Choroid plexus epithelial cell (primary cell): ENCODE measurements around the gene ACOT12.
A peak's percentile ranks its signal among the peaks of the same experiment; 100 is the strongest.
"Not testable (repeated sequence)": the region's sequence is repeated elsewhere in the genome, so short reads cannot be mapped to it uniquely, and the experiment has no call there.

ENCODE experiments used
- DNase-seq: peaks from one replicate; pipeline ENCODE4 v3.0.0-alpha.2; 2010; ENCODE audit warnings: low read depth
- H3K4me3 ChIP-seq: 2 replicates; pipeline ENCODE4 v1.5.1; 2011; ENCODE audit warnings: low read depth, mild to moderate bottlenecking, control low read depth, low read length, moderate library complexity
- CTCF ChIP-seq: conservative IDR thresholded peaks from 2 replicates; pipeline ENCODE4 v1.5.1; 2011; ENCODE audit warnings: low read depth, mild to moderate bottlenecking, control low read depth, inconsistent platforms, low read length, moderate library complexity

ACOT12 gene

GRCh38 chr5:81409896-81410295 lies 16.0 kb upstream of the ACOT12 start:
- DNase-seq = peak; percentile 43
- no peak overlapping the region for H3K4me3 ChIP-seq
- no peak for TF ChIP-seq CTCF

- H3K4me3 ChIP-seq = no peak overlapping the region
- no peak for TF ChIP-seq CTCF
- DNase-seq = no peak
Measured at GRCh38 chr5:81409361-81409760, 15.4 kb upstream of the ACOT12 start.

- DNase-seq = peak; percentile 25
- no peak for TF ChIP-seq CTCF
Measured at GRCh38 chr5:81408496-81408895, 14.6 kb upstream of the ACOT12 start.

GRCh38 chr5:81407811-81408210 lies 13.9 kb upstream of the ACOT12 start:
- DNase-seq, H3K4me3 ChIP-seq: not testable (repeated sequence)

More at GRCh38 chr5:81408496-81408895, 14.6 kb upstream of the ACOT12 start:
- H3K4me3 ChIP-seq = no peak overlapping the region

- TF ChIP-seq CTCF = no peak
Measured at GRCh38 chr5:81405126-81405891, 11.4 kb upstream of the ACOT12 start.

GRCh38 chr5:81402192-81402930 lies 8.4 kb upstream of the ACOT12 start:
- no peak for TF ChIP-seq CTCF
- DNase-seq = no peak
- H3K4me3 ChIP-seq = no peak overlapping the region

More at GRCh38 chr5:81405126-81405891, 11.4 kb upstream of the ACOT12 start:
- DNase-seq = no peak
- no peak overlapping the region for H3K4me3 ChIP-seq

GRCh38 chr5:81401266-81401665 lies 7.3 kb upstream of the ACOT12 start:
- no peak for DNase-seq
- H3K4me3 ChIP-seq = no peak overlapping the region
- TF ChIP-seq CTCF = no peak
